ENCODE data around the gene NPC1.

GRCh38 chr18:23515911-23516546, 70.3 kb downstream of the NPC1 start:
- no peak for TF ChIP-seq SP1 (CRISPR knock-in tag; conservative IDR thresholded peaks at IDR 0.05)
- TF ChIP-seq NFE2L1 (CRISPR knock-in tag; IDR thresholded peaks at IDR 0.05) = no peak
- no peak for TF ChIP-seq MLX (CRISPR knock-in tag; IDR thresholded peaks at IDR 0.05)
- no peak for TF ChIP-seq FOXJ3 (CRISPR knock-in tag; IDR thresholded peaks at IDR 0.05; ENCODE audit: borderline replicate concordance)
- TF ChIP-seq ATF3 (CRISPR knock-in tag; conservative IDR thresholded peaks at IDR 0.05) = no peak
- TF ChIP-seq CTCF (IDR thresholded peaks at IDR 0.05) = peak; percentile 71
- no peak for TF ChIP-seq EMX1 (CRISPR knock-in tag; IDR thresholded peaks at IDR 0.05)
- no peak for TF ChIP-seq TEAD4 (CRISPR knock-in tag; IDR thresholded peaks at IDR 0.05)
- no peak for TF ChIP-seq RORB (CRISPR knock-in tag; IDR thresholded peaks at IDR 0.05)
- TF ChIP-seq GABPB1 (CRISPR knock-in tag; IDR thresholded peaks at IDR 0.05) = no peak
- TF ChIP-seq CBFB (CRISPR knock-in tag; IDR thresholded peaks at IDR 0.05; ENCODE audit: low read depth) = no peak
- TF ChIP-seq ZNF232 (CRISPR knock-in tag; IDR thresholded peaks at IDR 0.05) = no peak
- no peak for TF ChIP-seq FOXP1 (CRISPR knock-in tag; IDR thresholded peaks at IDR 0.05; ENCODE audit: borderline replicate concordance)
- TF ChIP-seq CREB1 (CRISPR knock-in tag; IDR thresholded peaks at IDR 0.05) = no peak
